Measurements from ENCODE around the gene CAND1.

The CAND1 gene

DNA sequence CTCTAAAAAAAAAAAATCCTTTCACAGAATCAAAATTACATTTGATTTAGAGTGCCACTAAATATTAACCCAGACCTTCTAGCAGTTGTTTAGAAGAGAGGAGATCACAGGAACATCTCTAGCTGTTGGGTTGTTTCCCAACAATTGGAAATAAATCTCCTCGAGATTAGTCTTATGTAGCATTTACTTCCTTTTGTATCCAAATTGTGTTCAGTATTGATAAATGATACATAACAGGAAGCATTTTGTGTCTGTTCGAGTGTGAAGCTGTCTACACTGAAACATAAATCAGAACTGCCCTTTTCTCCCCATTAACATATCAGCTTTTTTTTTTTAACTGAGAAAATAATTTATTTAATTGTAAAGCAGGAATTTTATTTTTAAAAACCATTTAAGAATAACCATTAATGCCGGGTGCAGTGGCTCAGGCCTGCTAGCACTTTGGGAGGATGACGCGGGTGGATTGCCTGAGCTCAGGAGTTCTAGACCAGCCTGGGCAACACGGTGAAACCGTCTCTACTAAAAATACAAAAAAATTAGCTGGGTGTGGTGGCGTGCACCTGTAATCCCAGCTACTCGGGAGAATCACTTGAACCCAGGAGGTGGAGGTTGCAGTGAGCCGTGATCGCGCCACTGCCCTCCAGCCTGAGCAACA lies 14.7 kb upstream of the CAND1 start:
- TF ChIP-seq TAF1 (IDR thresholded peaks at IDR 0.05; ENCODE audit: borderline replicate concordance, insufficient read depth, low read length) (no peak), SIN3A (IDR thresholded peaks at IDR 0.05; ENCODE audit: borderline replicate concordance, insufficient read depth, low read length) (no peak), FOXP2 (optimal IDR thresholded peaks at IDR 0.05; ENCODE audit: borderline replicate concordance, extremely low read depth, extremely low read length, insufficient read depth) (no peak), POLR2AphosphoS5 (IDR thresholded peaks at IDR 0.05; ENCODE audit: low read depth, low read length) (no peak)
- TF ChIP-seq, protein P1, sequence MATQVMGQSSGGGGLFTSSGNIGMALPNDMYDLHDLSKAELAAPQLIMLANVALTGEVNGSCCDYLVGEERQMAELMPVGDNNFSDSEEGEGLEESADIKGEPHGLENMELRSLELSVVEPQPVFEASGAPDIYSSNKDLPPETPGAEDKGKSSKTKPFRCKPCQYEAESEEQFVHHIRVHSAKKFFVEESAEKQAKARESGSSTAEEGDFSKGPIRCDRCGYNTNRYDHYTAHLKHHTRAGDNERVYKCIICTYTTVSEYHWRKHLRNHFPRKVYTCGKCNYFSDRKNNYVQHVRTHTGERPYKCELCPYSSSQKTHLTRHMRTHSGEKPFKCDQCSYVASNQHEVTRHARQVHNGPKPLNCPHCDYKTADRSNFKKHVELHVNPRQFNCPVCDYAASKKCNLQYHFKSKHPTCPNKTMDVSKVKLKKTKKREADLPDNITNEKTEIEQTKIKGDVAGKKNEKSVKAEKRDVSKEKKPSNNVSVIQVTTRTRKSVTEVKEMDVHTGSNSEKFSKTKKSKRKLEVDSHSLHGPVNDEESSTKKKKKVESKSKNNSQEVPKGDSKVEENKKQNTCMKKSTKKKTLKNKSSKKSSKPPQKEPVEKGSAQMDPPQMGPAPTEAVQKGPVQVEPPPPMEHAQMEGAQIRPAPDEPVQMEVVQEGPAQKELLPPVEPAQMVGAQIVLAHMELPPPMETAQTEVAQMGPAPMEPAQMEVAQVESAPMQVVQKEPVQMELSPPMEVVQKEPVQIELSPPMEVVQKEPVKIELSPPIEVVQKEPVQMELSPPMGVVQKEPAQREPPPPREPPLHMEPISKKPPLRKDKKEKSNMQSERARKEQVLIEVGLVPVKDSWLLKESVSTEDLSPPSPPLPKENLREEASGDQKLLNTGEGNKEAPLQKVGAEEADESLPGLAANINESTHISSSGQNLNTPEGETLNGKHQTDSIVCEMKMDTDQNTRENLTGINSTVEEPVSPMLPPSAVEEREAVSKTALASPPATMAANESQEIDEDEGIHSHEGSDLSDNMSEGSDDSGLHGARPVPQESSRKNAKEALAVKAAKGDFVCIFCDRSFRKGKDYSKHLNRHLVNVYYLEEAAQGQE (IDR thresholded peaks at IDR 0.05; ENCODE audit: insufficient read depth in 1 of 2, low read depth in 2 of 2, low read length in 2 of 2) = no peak

DNA sequence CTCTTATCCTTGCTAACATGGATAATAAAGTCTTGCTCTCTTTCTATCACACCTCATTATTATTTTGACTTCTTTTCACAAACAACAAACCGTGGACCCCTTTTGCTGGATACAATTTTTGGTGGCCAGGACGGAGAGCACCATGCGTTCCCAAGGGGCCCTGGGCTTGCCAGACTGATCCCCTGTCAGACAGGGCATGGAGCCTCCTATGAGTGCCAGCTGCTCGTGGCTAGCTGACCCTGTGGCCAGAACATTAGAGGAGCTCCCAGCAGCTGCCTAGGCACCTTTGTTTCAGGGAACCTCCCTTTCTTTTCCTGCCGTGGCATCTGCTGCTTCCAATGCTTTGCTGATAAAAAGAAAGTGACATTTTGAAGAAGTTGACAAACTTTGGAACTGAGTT lies 12.5 kb upstream of the CAND1 start:
- no peak for TF ChIP-seq SIN3A (IDR thresholded peaks at IDR 0.05; ENCODE audit: borderline replicate concordance, insufficient read depth, low read length)
- TF ChIP-seq POLR2AphosphoS5 (IDR thresholded peaks at IDR 0.05; ENCODE audit: low read depth, low read length) = no peak
- TF ChIP-seq TAF1 (IDR thresholded peaks at IDR 0.05; ENCODE audit: borderline replicate concordance, insufficient read depth, low read length) = no peak
- no peak for TF ChIP-seq FOXP2 (optimal IDR thresholded peaks at IDR 0.05; ENCODE audit: borderline replicate concordance, extremely low read depth, extremely low read length, insufficient read depth)
- TF ChIP-seq, protein P1 (IDR thresholded peaks at IDR 0.05; ENCODE audit: insufficient read depth in 1 of 2, low read depth in 2 of 2, low read length in 2 of 2) = no peak

DNA sequence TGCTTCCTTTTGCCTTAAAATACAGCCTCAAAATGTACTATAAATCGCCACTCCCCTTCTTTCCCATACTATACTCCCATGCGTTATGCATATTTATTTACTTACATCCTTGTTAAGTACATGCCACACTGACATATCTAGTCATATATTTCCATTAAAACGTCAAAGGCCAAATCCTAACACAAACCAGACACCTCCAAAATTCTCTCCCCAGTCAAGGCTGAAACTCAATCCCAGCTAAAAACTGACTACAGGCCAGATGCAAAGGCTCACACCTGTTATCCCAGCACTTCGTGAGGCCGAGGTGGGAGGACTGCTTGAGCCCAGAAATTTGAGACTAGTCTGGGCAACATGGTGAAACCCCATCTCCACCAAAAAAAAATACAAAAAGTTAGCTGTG lies 5.7 kb upstream of the CAND1 start:
- TF ChIP-seq FOXP2 (optimal IDR thresholded peaks at IDR 0.05; ENCODE audit: borderline replicate concordance, extremely low read depth, extremely low read length, insufficient read depth) (no peak), SIN3A (IDR thresholded peaks at IDR 0.05; ENCODE audit: borderline replicate concordance, insufficient read depth, low read length) (no peak), TAF1 (IDR thresholded peaks at IDR 0.05; ENCODE audit: borderline replicate concordance, insufficient read depth, low read length) (no peak), POLR2AphosphoS5 (IDR thresholded peaks at IDR 0.05; ENCODE audit: low read depth, low read length) (no peak)
- TF ChIP-seq, protein P1 (IDR thresholded peaks at IDR 0.05; ENCODE audit: insufficient read depth in 1 of 2, low read depth in 2 of 2, low read length in 2 of 2) = no peak

DNA sequence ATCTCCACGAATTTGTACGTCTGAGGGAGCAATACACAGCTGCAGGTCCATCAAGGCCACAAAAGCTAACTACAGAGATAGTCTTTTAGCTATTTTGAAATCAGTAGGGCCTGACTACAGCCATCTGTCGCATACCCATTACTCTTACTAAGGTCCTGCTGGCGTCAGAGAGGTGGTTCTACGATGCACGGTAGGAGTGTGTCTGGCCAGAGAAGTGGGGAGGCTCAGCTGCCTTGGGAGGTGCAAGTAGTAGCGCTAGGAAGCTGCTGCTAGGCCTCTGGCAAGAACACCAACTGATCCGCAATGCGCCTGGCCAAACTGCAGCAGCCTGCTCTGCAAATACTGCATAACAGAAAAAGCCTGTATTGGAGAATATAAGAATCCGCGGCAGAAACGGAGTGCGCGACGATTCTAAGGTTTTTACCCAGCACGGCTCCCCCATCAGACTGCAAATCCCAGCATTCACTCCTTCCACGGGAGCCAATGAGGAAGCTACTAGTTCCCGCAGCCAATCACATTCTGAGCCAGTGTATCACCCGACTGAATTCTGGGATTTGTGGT lies 743 bp upstream of the CAND1 start:
- TF ChIP-seq POLR2AphosphoS5 (IDR thresholded peaks at IDR 0.05; ENCODE audit: low read depth, low read length) (peak; percentile 71), FOXP2 (optimal IDR thresholded peaks at IDR 0.05; ENCODE audit: borderline replicate concordance, extremely low read depth, extremely low read length, insufficient read depth) (no peak)
- TF ChIP-seq, protein P1 (IDR thresholded peaks at IDR 0.05; ENCODE audit: insufficient read depth in 1 of 2, low read depth in 2 of 2, low read length in 2 of 2) = no peak

All from PFSK-1 (cell line).